ENCODE measurements around the gene COL13A1. TPM values are rescaled to one million over a fixed set of nuclear protein-coding genes. Genes with fewer than 3 reads are reported as not detected.

Gene COL13A1
- total and polyA plus RNA-seq, 8 donors: 2.1 to 68.5 (median 52.4) TPM

DNA sequence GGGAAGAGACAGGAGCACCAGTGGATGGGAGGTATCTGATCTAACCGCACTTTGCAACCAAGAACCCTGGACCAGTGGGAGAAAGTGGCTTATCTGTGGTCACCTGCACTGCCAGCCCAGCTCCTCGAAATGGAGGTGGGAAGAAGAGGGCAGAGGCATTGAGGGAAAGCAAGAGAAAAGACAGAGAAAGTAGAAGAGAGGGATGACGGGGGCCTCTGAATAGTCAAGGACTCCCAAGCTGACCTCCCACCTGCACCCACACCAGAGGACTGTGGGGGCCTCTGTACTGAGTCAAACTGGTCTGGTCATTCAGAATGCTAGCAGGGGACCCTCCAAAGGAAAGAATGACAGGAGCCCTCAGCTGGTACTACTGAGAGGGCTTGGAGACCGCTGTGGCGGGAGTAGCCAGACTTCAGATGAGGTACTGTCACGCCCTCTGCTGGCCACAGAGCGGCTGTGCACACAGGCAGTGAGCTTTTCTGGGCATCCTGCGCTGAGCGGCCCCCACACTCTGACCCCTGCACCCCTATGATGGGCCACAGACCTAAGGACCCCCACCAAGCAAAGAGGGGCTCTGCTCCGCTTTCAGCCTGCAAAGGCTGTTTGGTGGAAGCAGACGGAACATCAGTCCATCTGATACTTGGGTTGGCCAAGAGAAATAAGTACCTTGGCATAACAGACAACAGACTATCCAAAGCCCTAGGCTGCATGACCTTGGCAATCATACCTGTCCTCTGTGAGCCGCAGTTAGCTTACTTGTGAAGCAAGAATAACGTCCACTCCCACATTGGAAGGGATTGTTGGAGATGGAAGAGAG is 112.9 kb downstream of the COL13A1 start:
- H3K4me1 ChIP-seq: peaks cover 0 to 3% of the 10 kb centered on the region in 2 donors
- H3K36me3 ChIP-seq: no peaks in the 10 kb centered on the region
- TF ChIP-seq CTCF (IDR thresholded peaks at IDR 0.05): peak; percentile 83 to 89
- intact Hi-C loops (cut with DNase I): loop anchor here in 1 of 2 donors (10.0 kb wide), 2 partner anchors 110 to 270 kb away; partner anchors contain the start of gene COL13A1
- peaks cover 0 to 21% of the 10 kb centered on the region in 2 donors for H3K27me3 ChIP-seq
- no peak overlapping the region for H3K27ac ChIP-seq
- H3K4me3 ChIP-seq: no peak overlapping the region
- peak in 3 of 4 donors; percentile 62 to 83 (median 63) for DNase-seq
- ATAC-seq: peak; percentile 95
- no peaks in the 10 kb centered on the region for H3K9me3 ChIP-seq

DNA sequence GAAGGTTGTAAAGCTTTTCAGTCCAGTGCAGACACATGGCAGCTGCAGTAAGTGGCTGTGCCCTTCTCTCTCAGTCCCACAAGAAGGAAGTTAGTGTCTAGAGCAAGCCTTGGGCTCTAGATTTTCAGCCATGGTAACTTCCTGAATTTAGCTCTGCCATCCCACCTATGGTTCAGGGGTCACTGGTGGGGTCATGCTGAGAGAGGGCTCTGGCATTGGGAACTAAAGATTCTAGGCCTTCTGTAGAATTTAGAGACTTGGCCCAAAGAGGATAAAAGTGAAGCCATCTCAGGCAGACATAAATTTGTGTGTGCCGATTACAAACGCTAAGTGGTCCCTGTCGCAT is 113.5 kb downstream of the COL13A1 start:
- intact Hi-C loops (cut with DNase I): loop anchor here in 1 of 2 donors (10.0 kb wide), 2 partner anchors 110 to 270 kb away; partner anchors contain the start of gene COL13A1
- no peak overlapping the region for H3K27ac ChIP-seq
- no peak for DNase-seq
- H3K4me3 ChIP-seq: no peak overlapping the region
- no peaks in the 10 kb centered on the region for H3K36me3 ChIP-seq
- TF ChIP-seq CTCF (IDR thresholded peaks at IDR 0.05): no peak
- H3K27me3 ChIP-seq: peaks cover 0 to 21% of the 10 kb centered on the region in 2 donors
- no peak for ATAC-seq
- peaks cover 0 to 3% of the 10 kb centered on the region in 2 donors for H3K4me1 ChIP-seq
- H3K9me3 ChIP-seq: no peaks in the 10 kb centered on the region

DNA sequence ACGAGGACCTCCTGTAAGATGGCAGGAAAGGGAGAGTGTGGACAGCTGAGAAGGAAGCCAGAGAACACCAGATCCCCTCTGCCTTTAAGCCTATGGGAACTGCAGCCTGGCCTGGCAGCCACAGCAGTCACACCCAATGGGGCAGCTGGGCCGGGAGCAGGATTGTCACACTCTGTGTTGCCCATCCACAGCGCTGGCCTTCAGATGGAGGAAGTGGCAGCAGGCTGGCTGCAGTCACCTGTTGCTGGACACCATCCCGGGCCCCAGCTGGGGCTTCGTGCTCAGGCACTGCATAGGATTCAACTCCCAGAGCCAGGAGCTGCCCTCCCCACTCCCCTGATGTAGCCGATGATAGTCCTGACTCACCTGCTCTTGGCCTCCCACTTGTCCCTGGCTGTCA is 114.4 kb downstream of the COL13A1 start:
- TF ChIP-seq CTCF (IDR thresholded peaks at IDR 0.05): no peak
- DNase-seq (no peak), ATAC-seq (no peak)
- no peaks in the 10 kb centered on the region for H3K36me3 ChIP-seq
- peaks cover 0 to 21% of the 10 kb centered on the region in 2 donors for H3K27me3 ChIP-seq
- H3K4me1 ChIP-seq: peaks cover 0 to 3% of the 10 kb centered on the region in 2 donors
- intact Hi-C loops (cut with DNase I): loop anchor here in 1 of 2 donors (10.0 kb wide), 2 partner anchors 111 to 271 kb away; partner anchors contain the start of gene COL13A1
- no peaks in the 10 kb centered on the region for H3K9me3 ChIP-seq
- H3K27ac ChIP-seq: no peak overlapping the region
- H3K4me3 ChIP-seq: no peak overlapping the region

DNA sequence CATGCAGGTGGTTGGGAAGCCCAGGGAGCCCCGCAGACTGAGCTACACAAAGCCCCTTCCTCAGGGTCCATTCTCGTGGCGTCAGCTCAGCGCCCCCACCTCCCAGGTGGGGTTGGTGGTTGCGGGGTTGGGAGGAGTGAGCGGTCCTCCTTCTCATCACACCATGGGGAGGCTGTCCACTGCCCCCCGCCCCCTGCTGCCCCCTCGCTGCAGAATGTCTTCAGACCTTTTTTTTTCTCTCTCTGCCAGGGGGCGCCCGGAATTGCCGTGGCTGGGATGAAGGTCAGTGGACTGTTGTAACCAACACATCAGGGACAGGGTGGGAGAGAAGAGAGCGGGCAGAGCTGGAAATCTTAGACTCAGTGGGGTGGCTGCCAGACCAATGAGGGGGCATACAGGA is 116.3 kb downstream of the COL13A1 start:
- Histone ChIP-seq H3K9me3 (no peaks in the 10 kb centered on the region), H3K4me3 (no peak overlapping the region), H3K36me3 (no peaks in the 10 kb centered on the region), H3K27ac (no peak overlapping the region), H3K4me1 (no peaks in the 10 kb centered on the region), H3K27me3 (peaks cover 0 to 21% of the 10 kb centered on the region in 2 donors)
- no peak for TF ChIP-seq CTCF (IDR thresholded peaks at IDR 0.05)
- DNase-seq (no peak), ATAC-seq (no peak)
- intact Hi-C loops (cut with DNase I): loop anchor here in 1 of 2 donors (10.0 kb wide), 2 partner anchors 113 to 273 kb away; partner anchors contain the start of gene COL13A1

- DNase-seq (no peak), ATAC-seq (no peak)
- H3K27ac ChIP-seq: no peak overlapping the region
- no peaks in the 10 kb centered on the region for H3K4me1 ChIP-seq
- H3K36me3 ChIP-seq: no peaks in the 10 kb centered on the region
- no peaks in the 10 kb centered on the region for H3K9me3 ChIP-seq
- no peak for TF ChIP-seq CTCF (IDR thresholded peaks at IDR 0.05)
- H3K4me3 ChIP-seq: no peak overlapping the region
- intact Hi-C loops (cut with DNase I): loop anchor here in 1 of 2 donors (10.0 kb wide), 2 partner anchors 114 to 274 kb away; partner anchors contain the start of gene COL13A1
- H3K27me3 ChIP-seq: peaks cover 0 to 21% of the 10 kb centered on the region in 2 donors
Measured at GRCh38 chr10:69919250-69919649, 117.5 kb downstream of the COL13A1 start.

Data from left lung (tissue), 10 donors.